Measurements from ENCODE around the gene TLE1. TPM values are rescaled to one million over a fixed set of nuclear protein-coding genes. Genes with fewer than 3 reads are reported as not detected.

The TLE1 gene
- total and polyA plus RNA-seq, 2 of the 4 experiments (the other 2 are of a cell fraction): 36.0 to 51.0 TPM

- Histone ChIP-seq H3K36me3 (ENCODE audit: control insufficient read depth, insufficient read depth, low read length) (peaks cover 45% of the 10 kb centered on the region), H3K79me1 (ENCODE audit: low read depth in 1 of 2, low read length in 2 of 2) (peaks cover 2 to 16% of the 10 kb centered on the region in 2 experiments), H2BK20ac (ENCODE audit: low read depth, low read length) (no peak overlapping the region), H3K9ac (ENCODE audit: low read depth, low read length) (no peak overlapping the region), H2BK120ac (ENCODE audit: low read depth, low read length) (no peak overlapping the region), H2AFZ (replicated peaks; ENCODE audit: low read length, poor library complexity) (no peak overlapping the region), H3K14ac (replicated peaks; ENCODE audit: low read depth, low read length) (no peak overlapping the region), H3K9me1 (ENCODE audit: insufficient read depth, low read length) (peaks cover 3% of the 10 kb centered on the region; the same call in 1 of the 2 replicates), H3K4me2 (ENCODE audit: low read depth, low read length) (no peak overlapping the region), H2BK15ac (ENCODE audit: low read depth, low read length) (no peak overlapping the region), H2AK9ac (replicated peaks; ENCODE audit: low read depth, low read length, poor library complexity) (no peak overlapping the region), H3K4ac (ENCODE audit: low read depth, low read length) (no peak overlapping the region), H3K9me3 (ENCODE audit: control insufficient read depth, insufficient read depth, low read length) (no peaks in the 10 kb centered on the region), H2AK5ac (ENCODE audit: low read depth, low read length) (no peak overlapping the region), H2BK5ac (ENCODE audit: low read depth, low read length, poor library complexity, severe bottlenecking) (no peak overlapping the region), H3K27ac (ENCODE audit: insufficient read depth, low read length) (no peak overlapping the region), H4K8ac (ENCODE audit: low read depth in 2 of 2, low read length in 2 of 2) (no peak overlapping the region), H3K4me1 (ENCODE audit: control insufficient read depth, insufficient read depth, low read length) (no peaks in the 10 kb centered on the region), H4K20me1 (ENCODE audit: insufficient read depth, low read length) (no peaks in the 10 kb centered on the region), H3K27me3 (ENCODE audit: control insufficient read depth, insufficient read depth, low read length) (no peaks in the 10 kb centered on the region), H3K23ac (ENCODE audit: low read depth, low read length) (no peak overlapping the region), H3K56ac (ENCODE audit: extremely low read depth, insufficient read depth, low read length) (no peak overlapping the region), H4K5ac (ENCODE audit: low read depth, low read length) (no peak overlapping the region), H3K4me3 (ENCODE audit: insufficient read depth, low read depth, low read length) (no peak overlapping the region), H3K18ac (ENCODE audit: low read depth, low read length) (no peak overlapping the region; the same call in 1 of the 2 replicates), H4K91ac (ENCODE audit: insufficient read depth, low read depth, low read length) (no peak overlapping the region)
- DNase-seq (no peak), ATAC-seq (ENCODE audit: low read depth) (no peak)
- BruUV-seq (replicated peaks): no TSS peak
- CTCF ChIA-PET: no interaction called here
- WGBS, 2 experiments (ENCODE audit: extremely low coverage in 2 of 2, insufficient read length in 1 of 2): 40% methylated on average over 1 of the region's 10 CpGs; no CpG with 5 or more reads in 1 of the 2 experiments
- TF ChIP-seq MAZ (IDR thresholded peaks at IDR 0.05; ENCODE audit: borderline replicate concordance, low read depth, low read length): no peak
- no peak for TF ChIP-seq RFX5 (IDR thresholded peaks at IDR 0.05; ENCODE audit: low read depth, low read length)
- no peak for TF ChIP-seq MAFK (IDR thresholded peaks at IDR 0.05; ENCODE audit: low read depth, low read length)
- no peak for TF ChIP-seq POLR2A (IDR thresholded peaks at IDR 0.05; ENCODE audit: low read depth, low read length)
- TF ChIP-seq CTCF (conservative IDR thresholded peaks at IDR 0.05; ENCODE audit: low read depth, low read length): no peak
- no peak for TF ChIP-seq CEBPB (IDR thresholded peaks at IDR 0.05; ENCODE audit: low read depth, low read length)
- TF ChIP-seq SMC3 (IDR thresholded peaks at IDR 0.05; ENCODE audit: low read depth, low read length): no peak
- no peak for TF ChIP-seq USF2 (IDR thresholded peaks at IDR 0.05; ENCODE audit: low read depth, low read length)
- TF ChIP-seq BHLHE40 (IDR thresholded peaks at IDR 0.05; ENCODE audit: low read depth, low read length): no peak
- TF ChIP-seq, protein P1, sequence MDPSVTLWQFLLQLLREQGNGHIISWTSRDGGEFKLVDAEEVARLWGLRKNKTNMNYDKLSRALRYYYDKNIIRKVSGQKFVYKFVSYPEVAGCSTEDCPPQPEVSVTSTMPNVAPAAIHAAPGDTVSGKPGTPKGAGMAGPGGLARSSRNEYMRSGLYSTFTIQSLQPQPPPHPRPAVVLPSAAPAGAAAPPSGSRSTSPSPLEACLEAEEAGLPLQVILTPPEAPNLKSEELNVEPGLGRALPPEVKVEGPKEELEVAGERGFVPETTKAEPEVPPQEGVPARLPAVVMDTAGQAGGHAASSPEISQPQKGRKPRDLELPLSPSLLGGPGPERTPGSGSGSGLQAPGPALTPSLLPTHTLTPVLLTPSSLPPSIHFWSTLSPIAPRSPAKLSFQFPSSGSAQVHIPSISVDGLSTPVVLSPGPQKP (IDR thresholded peaks at IDR 0.05; ENCODE audit: borderline replicate concordance, low read depth, low read length): no peak
- TF ChIP-seq FOS (IDR thresholded peaks at IDR 0.05; ENCODE audit: low read depth, low read length): no peak
- no peak for TF ChIP-seq NFE2L2 (IDR thresholded peaks at IDR 0.05; ENCODE audit: low read depth, low read length)
- no peak for TF ChIP-seq RAD21 (IDR thresholded peaks at IDR 0.05; ENCODE audit: low read length)
- intact Hi-C loops (cut with micrococcal nuclease) (no loop called here), dilution Hi-C loops (cut with HindIII; ENCODE audit: low sequenced_read_pairs, unreplicated experiment) (no loop called here), in situ Hi-C loops (cut with MboI; ENCODE audit: low sequenced_read_pairs) (no loop called here)
- POLR2A ChIA-PET (ENCODE audit: unreplicated experiment): no interaction called here
Observed at GRCh38 chr9:81595887-81596543, 93.3 kb downstream of the TLE1 start.

Measured in IMR-90 (cell line).